ENCODE results near the gene LHX3.

LHX3 gene

GRCh38 chr9:136220017-136220729, 15.2 kb upstream of the LHX3 start:
- H3K4me3 ChIP-seq (ENCODE audit: low read depth, low read length), result no peak overlapping the region
- TF ChIP-seq MYC (IDR thresholded peaks at IDR 0.05; ENCODE audit: low read depth, low read length), result peak; percentile 85
- peak; percentile 87 for TF ChIP-seq MAX (IDR thresholded peaks at IDR 0.05; ENCODE audit: low read depth, low read length)
- TF ChIP-seq POLR2A (IDR thresholded peaks at IDR 0.05; ENCODE audit: extremely low read depth, insufficient read length), result no peak
- peak; percentile 14 for TF ChIP-seq CTCF (IDR thresholded peaks at IDR 0.05; ENCODE audit: low read depth, low read length)
- peak; percentile 94 for DNase-seq (ENCODE audit: low read depth)

GRCh38 chr9:136219276-136219675, 14.3 kb upstream of the LHX3 start:
- H3K4me3 ChIP-seq (ENCODE audit: low read depth, low read length), result no peak overlapping the region
- DNase-seq (ENCODE audit: low read depth), result no peak
- TF ChIP-seq CTCF (IDR thresholded peaks at IDR 0.05; ENCODE audit: low read depth, low read length) (no peak), MAX (IDR thresholded peaks at IDR 0.05; ENCODE audit: low read depth, low read length) (no peak)

GRCh38 chr9:136218673-136219072, 13.7 kb upstream of the LHX3 start:
- DNase-seq (ENCODE audit: low read depth), result no peak
- TF ChIP-seq CTCF (IDR thresholded peaks at IDR 0.05; ENCODE audit: low read depth, low read length), result no peak
- no peak for TF ChIP-seq MAX (IDR thresholded peaks at IDR 0.05; ENCODE audit: low read depth, low read length)
- no peak for TF ChIP-seq MYC (IDR thresholded peaks at IDR 0.05; ENCODE audit: low read depth, low read length)
- TF ChIP-seq POLR2A (IDR thresholded peaks at IDR 0.05; ENCODE audit: extremely low read depth, insufficient read length), result no peak
- H3K4me3 ChIP-seq (ENCODE audit: low read depth, low read length), result no peak overlapping the region

- TF ChIP-seq MAX (IDR thresholded peaks at IDR 0.05; ENCODE audit: low read depth, low read length) (no peak), CTCF (IDR thresholded peaks at IDR 0.05; ENCODE audit: low read depth, low read length) (no peak), POLR2A (IDR thresholded peaks at IDR 0.05; ENCODE audit: extremely low read depth, insufficient read length) (no peak), MYC (IDR thresholded peaks at IDR 0.05; ENCODE audit: low read depth, low read length) (no peak)
- DNase-seq (ENCODE audit: low read depth), result no peak
- no peak overlapping the region for H3K4me3 ChIP-seq (ENCODE audit: low read depth, low read length)
These were observed 13.3 kb upstream of the LHX3 start for GRCh38 chr9:136218271-136218670.

GRCh38 chr9:136216541-136217244, 11.8 kb upstream of the LHX3 start:
- no peak overlapping the region for H3K4me3 ChIP-seq (ENCODE audit: low read depth, low read length)
- TF ChIP-seq CTCF (IDR thresholded peaks at IDR 0.05; ENCODE audit: low read depth, low read length) (no peak), MYC (IDR thresholded peaks at IDR 0.05; ENCODE audit: low read depth, low read length) (no peak), POLR2A (IDR thresholded peaks at IDR 0.05; ENCODE audit: extremely low read depth, insufficient read length) (no peak), MAX (IDR thresholded peaks at IDR 0.05; ENCODE audit: low read depth, low read length) (no peak)

More at GRCh38 chr9:136216541-136217244, 11.8 kb upstream of the LHX3 start:
- DNase-seq (ENCODE audit: low read depth), result no peak

Measured in NB4 (cell line).